ENCODE measurements around the gene TLE1.
A peak's percentile ranks its signal among the peaks of the same experiment; 100 is the strongest.
"Not testable (repeated sequence)": the region's sequence is repeated elsewhere in the genome, so short reads cannot be mapped to it uniquely, and the experiment has no call there.

TLE1 gene

GRCh38 chr9:81609782-81610739, 79.3 kb downstream of the TLE1 start:
- H3K4me2 ChIP-seq (ENCODE audit: low read depth, low read length, poor library complexity, severe bottlenecking): peak overlapping the region; percentile 83
- no peaks in the 10 kb centered on the region for H3K9me3 ChIP-seq (ENCODE audit: insufficient read depth, low read depth, low read length)
- peaks cover 15% of the 10 kb centered on the region; the same call in 1 of the 2 replicates for H3K36me3 ChIP-seq (ENCODE audit: insufficient read depth, low read length)

GRCh38 chr9:81608289-81608657, 81.1 kb downstream of the TLE1 start:
- H3F3A ChIP-seq (ENCODE audit: low read depth): 0 out of 2 replicates have a peak, but pooled peaks cover 3% of the 10 kb centered on the region
- H3K36me3 ChIP-seq (ENCODE audit: insufficient read depth, low read length): peaks cover 12% of the 10 kb centered on the region; the same call in 1 of the 2 replicates
- no peaks in the 10 kb centered on the region for H4K20me1 ChIP-seq (ENCODE audit: insufficient read depth, low read length, poor library complexity, severe bottlenecking)
- H3K79me2 ChIP-seq (ENCODE audit: insufficient read depth, low read length): no peaks in the 10 kb centered on the region
- no peak overlapping the region for H3K9ac ChIP-seq (ENCODE audit: low read depth, low read length, poor library complexity, severe bottlenecking)
- no peaks in the 10 kb centered on the region for H3K9me2 ChIP-seq (replicated peaks; ENCODE audit: low read depth, low read length)
- TF ChIP-seq EZH2phosphoT487 (IDR thresholded peaks at IDR 0.05; ENCODE audit: borderline replicate concordance) (no peak), CTCF (conservative IDR thresholded peaks at IDR 0.05; ENCODE audit: low read length) (no peak)
- no peaks in the 10 kb centered on the region for H3K9me3 ChIP-seq (ENCODE audit: insufficient read depth, low read depth, low read length)
- peaks cover 38% of the 10 kb centered on the region for H3K4me1 ChIP-seq (ENCODE audit: insufficient read depth, low read length, poor library complexity, severe bottlenecking)
- H2AFZ ChIP-seq (ENCODE audit: low read length): no peak overlapping the region
- H3K4me3 ChIP-seq (ENCODE audit: low read length, poor library complexity, severe bottlenecking): no peak overlapping the region
- no peak overlapping the region for H3K4me2 ChIP-seq (ENCODE audit: low read depth, low read length, poor library complexity, severe bottlenecking)
- H3K27me3 ChIP-seq (ENCODE audit: insufficient read depth, low read length, poor library complexity, severe bottlenecking): no peaks in the 10 kb centered on the region

More at GRCh38 chr9:81609782-81610739, 79.3 kb downstream of the TLE1 start:
- peak overlapping the region; percentile 59 for H3K4me3 ChIP-seq (ENCODE audit: low read length, poor library complexity, severe bottlenecking)
- H3K27me3 ChIP-seq (ENCODE audit: insufficient read depth, low read length, poor library complexity, severe bottlenecking): no peaks in the 10 kb centered on the region
- 0 out of 2 replicates have a peak overlapping the region, but pooled peaks have one; percentile 24 for H2AFZ ChIP-seq (ENCODE audit: low read length)
- H3K9me2 ChIP-seq (replicated peaks; ENCODE audit: low read depth, low read length): no peaks in the 10 kb centered on the region
- H4K20me1 ChIP-seq (ENCODE audit: insufficient read depth, low read length, poor library complexity, severe bottlenecking): no peaks in the 10 kb centered on the region
- TF ChIP-seq CTCF (conservative IDR thresholded peaks at IDR 0.05; ENCODE audit: low read length): no peak
- TF ChIP-seq EZH2phosphoT487 (IDR thresholded peaks at IDR 0.05; ENCODE audit: borderline replicate concordance): no peak
- H3F3A ChIP-seq (ENCODE audit: low read depth): 0 out of 2 replicates have a peak, but pooled peaks cover 3% of the 10 kb centered on the region
- H3K9ac ChIP-seq (ENCODE audit: low read depth, low read length, poor library complexity, severe bottlenecking): peak overlapping the region; percentile 43
- peaks cover 38% of the 10 kb centered on the region for H3K4me1 ChIP-seq (ENCODE audit: insufficient read depth, low read length, poor library complexity, severe bottlenecking)
- H3K79me2 ChIP-seq (ENCODE audit: insufficient read depth, low read length): no peaks in the 10 kb centered on the region

GRCh38 chr9:81607593-81608288, 81.6 kb downstream of the TLE1 start:
- H3K36me3 ChIP-seq (ENCODE audit: insufficient read depth, low read length): peaks cover 7% of the 10 kb centered on the region; the same call in 1 of the 2 replicates
- H4K20me1 ChIP-seq (ENCODE audit: insufficient read depth, low read length, poor library complexity, severe bottlenecking): no peaks in the 10 kb centered on the region
- peaks cover 38% of the 10 kb centered on the region for H3K4me1 ChIP-seq (ENCODE audit: insufficient read depth, low read length, poor library complexity, severe bottlenecking)
- H3K9ac ChIP-seq (ENCODE audit: low read depth, low read length, poor library complexity, severe bottlenecking): peak overlapping the region; percentile 33
- H3K27me3 ChIP-seq (ENCODE audit: insufficient read depth, low read length, poor library complexity, severe bottlenecking): no peaks in the 10 kb centered on the region
- no peaks in the 10 kb centered on the region for H3K79me2 ChIP-seq (ENCODE audit: insufficient read depth, low read length)
- no peak for TF ChIP-seq EZH2phosphoT487 (IDR thresholded peaks at IDR 0.05; ENCODE audit: borderline replicate concordance)
- no peak overlapping the region for H3K4me3 ChIP-seq (ENCODE audit: low read length, poor library complexity, severe bottlenecking)
- no peak overlapping the region for H2AFZ ChIP-seq (ENCODE audit: low read length)
- H3K4me2 ChIP-seq (ENCODE audit: low read depth, low read length, poor library complexity, severe bottlenecking): peak overlapping the region; percentile 4
- 0 out of 2 replicates have a peak, but pooled peaks cover 3% of the 10 kb centered on the region for H3F3A ChIP-seq (ENCODE audit: low read depth)
- H3K9me3 ChIP-seq (ENCODE audit: insufficient read depth, low read depth, low read length): no peaks in the 10 kb centered on the region
- no peaks in the 10 kb centered on the region for H3K9me2 ChIP-seq (replicated peaks; ENCODE audit: low read depth, low read length)

- not testable (repeated sequence) for H3K4me2 ChIP-seq (ENCODE audit: low read depth, low read length, poor library complexity, severe bottlenecking); H3K79me2 ChIP-seq (ENCODE audit: insufficient read depth, low read length); H3F3A ChIP-seq (ENCODE audit: low read depth); H3K9me3 ChIP-seq (ENCODE audit: insufficient read depth, low read depth, low read length); H3K9ac ChIP-seq (ENCODE audit: low read depth, low read length, poor library complexity, severe bottlenecking); H3K9me2 ChIP-seq (replicated peaks; ENCODE audit: low read depth, low read length); H3K36me3 ChIP-seq (ENCODE audit: insufficient read depth, low read length); H2AFZ ChIP-seq (ENCODE audit: low read length); H4K20me1 ChIP-seq (ENCODE audit: insufficient read depth, low read length, poor library complexity, severe bottlenecking); H3K4me3 ChIP-seq (ENCODE audit: low read length, poor library complexity, severe bottlenecking); H3K27me3 ChIP-seq (ENCODE audit: insufficient read depth, low read length, poor library complexity, severe bottlenecking)
- peaks cover 37% of the 10 kb centered on the region for H3K4me1 ChIP-seq (ENCODE audit: insufficient read depth, low read length, poor library complexity, severe bottlenecking)
Observed at GRCh38 chr9:81606261-81606660, 83.1 kb downstream of the TLE1 start.

Measured in Loucy (cell line).